ENCODE measurements around the gene GALM.

- TF ChIP-seq, protein P1, sequence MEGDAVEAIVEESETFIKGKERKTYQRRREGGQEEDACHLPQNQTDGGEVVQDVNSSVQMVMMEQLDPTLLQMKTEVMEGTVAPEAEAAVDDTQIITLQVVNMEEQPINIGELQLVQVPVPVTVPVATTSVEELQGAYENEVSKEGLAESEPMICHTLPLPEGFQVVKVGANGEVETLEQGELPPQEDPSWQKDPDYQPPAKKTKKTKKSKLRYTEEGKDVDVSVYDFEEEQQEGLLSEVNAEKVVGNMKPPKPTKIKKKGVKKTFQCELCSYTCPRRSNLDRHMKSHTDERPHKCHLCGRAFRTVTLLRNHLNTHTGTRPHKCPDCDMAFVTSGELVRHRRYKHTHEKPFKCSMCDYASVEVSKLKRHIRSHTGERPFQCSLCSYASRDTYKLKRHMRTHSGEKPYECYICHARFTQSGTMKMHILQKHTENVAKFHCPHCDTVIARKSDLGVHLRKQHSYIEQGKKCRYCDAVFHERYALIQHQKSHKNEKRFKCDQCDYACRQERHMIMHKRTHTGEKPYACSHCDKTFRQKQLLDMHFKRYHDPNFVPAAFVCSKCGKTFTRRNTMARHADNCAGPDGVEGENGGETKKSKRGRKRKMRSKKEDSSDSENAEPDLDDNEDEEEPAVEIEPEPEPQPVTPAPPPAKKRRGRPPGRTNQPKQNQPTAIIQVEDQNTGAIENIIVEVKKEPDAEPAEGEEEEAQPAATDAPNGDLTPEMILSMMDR (IDR thresholded peaks at IDR 0.05; ENCODE audit: low read depth, low read length): no peak
- no peak for TF ChIP-seq EZH2phosphoT487 (IDR thresholded peaks at IDR 0.05; ENCODE audit: low read depth)
Observed at GRCh38 chr2:38731684-38732221, 65.8 kb downstream of the GALM start.

Data from OCI-LY3 (cell line).